GM12875 (cell line): ENCODE results near the gene RBMXL2.

Source experiments
- H3K4me3 ChIP-seq: one replicate; pipeline ENCODE4 v1.5.1; 2011; ENCODE audit warnings: low read depth, low read length, control low read depth
- CTCF ChIP-seq: IDR thresholded peaks from 2 replicates; pipeline ENCODE4 v1.5.1; 2011; ENCODE audit warnings: low read depth, mild to moderate bottlenecking, control low read depth, inconsistent platforms, low read length, moderate library complexity, borderline replicate concordance; ENCODE audit not compliant: insufficient read depth

The RBMXL2 gene

GRCh38 chr11:7072401-7073028 lies 16.3 kb upstream of the RBMXL2 start:
- H3K4me3 ChIP-seq = no peak overlapping the region
- no peak for TF ChIP-seq CTCF

GRCh38 chr11:7077101-7077500 lies 11.7 kb upstream of the RBMXL2 start:
- no peak overlapping the region for H3K4me3 ChIP-seq
- TF ChIP-seq CTCF = no peak

GRCh38 chr11:7079545-7080135 lies 9.2 kb upstream of the RBMXL2 start:
- no peak overlapping the region for H3K4me3 ChIP-seq
- no peak for TF ChIP-seq CTCF

GRCh38 chr11:7080900-7081299 lies 7.9 kb upstream of the RBMXL2 start:
- TF ChIP-seq CTCF = no peak
- no peak overlapping the region for H3K4me3 ChIP-seq

- H3K4me3 ChIP-seq = no peak overlapping the region
- no peak for TF ChIP-seq CTCF
Observed at GRCh38 chr11:7081441-7081840, 7.4 kb upstream of the RBMXL2 start.

- no peak overlapping the region for H3K4me3 ChIP-seq
- TF ChIP-seq CTCF = no peak
Observed at GRCh38 chr11:7089328-7090251, 792 bp downstream of the RBMXL2 start.
